RWPE1 (cell line): ENCODE measurements around the gene SRPK3.
A peak's percentile ranks its signal among the peaks of the same experiment; 100 is the strongest.

ENCODE experiments used
- CTCF ChIA-PET: fragments of 350-600 bp; sonication (Branson Sonifier 250); formaldehyde crosslinking; extraction: SDS; loops from one replicate; lab custom pipeline; 2021; lab: Yijun Ruan, JAX
- POLR2A ChIA-PET: fragments of 400-600 bp; formaldehyde crosslinking; extraction: SDS; loops from one replicate; lab custom pipeline; 2020; ENCODE audit warnings: antibody characterized with exemption; ENCODE audit not compliant: low non-redundant PET; lab: Yijun Ruan, JAX
- DNase-seq: peaks from one replicate; pipeline ENCODE4 v3.0.0; 2012; ENCODE audit warnings: low spot score
- H3K27ac ChIP-seq: fragments of 450-650 bp; 2 replicates; pipeline ENCODE4 v1.5.1; 2017
- CTCF ChIP-seq: fragments of 450-650 bp; conservative IDR thresholded peaks from 2 replicates; pipeline ENCODE4 v1.5.1; 2017; ENCODE audit warnings: low read depth, mild to moderate bottlenecking

The SRPK3 gene

GRCh38 chrX:153763298-153763932, 17.4 kb upstream of the SRPK3 start:
- no peak for DNase-seq
- no peak overlapping the region for H3K27ac ChIP-seq
- ChIA-PET POLR2A (no interaction called here), CTCF (interaction anchor here (0.5 to 1.8 kb wide), 5 partner anchors 121 to 912 kb away, joined by 3 to 5 read pairs (median 3); no protein-coding TSS in a partner anchor)
- no peak for TF ChIP-seq CTCF

GRCh38 chrX:153763989-153764755, 16.7 kb upstream of the SRPK3 start, which contains the start of gene PLXNB3:
Gene PLXNB3, plus strand, starts transcription at chrX:153764249. Its CDS starts 1,287 bp downstream, at chrX:153765536.
- peak; percentile 81 for TF ChIP-seq CTCF
- ChIA-PET POLR2A (no interaction called here), CTCF (interaction anchor here (0.6 to 1.8 kb wide), 11 partner anchors 14 to 531 kb away, joined by 3 to 7 read pairs (median 3); no protein-coding TSS in a partner anchor)
- peak; percentile 76 for DNase-seq
- H3K27ac ChIP-seq: peak within 1 kb of the TSS; percentile 91

- DNase-seq: no peak
- POLR2A ChIA-PET: no interaction called here
- peak overlapping the region; percentile 91 for H3K27ac ChIP-seq
- CTCF ChIA-PET: interaction anchor here (1.0 to 1.5 kb wide), 2 partner anchors 14 to 182 kb away, joined by 3 read pairs; no protein-coding TSS in a partner anchor
- no peak for TF ChIP-seq CTCF
These were observed 16.1 kb upstream of the SRPK3 start for GRCh38 chrX:153764786-153765137.

GRCh38 chrX:153765138-153766079, 15.4 kb upstream of the SRPK3 start:
- ChIA-PET CTCF (interaction anchor here (0.6 to 1.0 kb wide), 2 partner anchors 13 kb away, joined by 3 read pairs; no protein-coding TSS in a partner anchor), POLR2A (no interaction called here)
- no peak for TF ChIP-seq CTCF
- H3K27ac ChIP-seq: peak overlapping the region; percentile 91
- DNase-seq: no peak

- DNase-seq: peak; percentile 60
- CTCF ChIA-PET: no interaction called here
- POLR2A ChIA-PET: interaction anchor here (0.6 kb wide), 1 partner anchor 42 kb away, joined by 3 read pairs; the partner anchor contains the start of gene BCAP31
- peak overlapping the region; percentile 91 for H3K27ac ChIP-seq
- no peak for TF ChIP-seq CTCF
These were observed 14.6 kb upstream of the SRPK3 start for GRCh38 chrX:153766098-153766817.
